Measurements from ENCODE around the gene CCDC178.

DNA sequence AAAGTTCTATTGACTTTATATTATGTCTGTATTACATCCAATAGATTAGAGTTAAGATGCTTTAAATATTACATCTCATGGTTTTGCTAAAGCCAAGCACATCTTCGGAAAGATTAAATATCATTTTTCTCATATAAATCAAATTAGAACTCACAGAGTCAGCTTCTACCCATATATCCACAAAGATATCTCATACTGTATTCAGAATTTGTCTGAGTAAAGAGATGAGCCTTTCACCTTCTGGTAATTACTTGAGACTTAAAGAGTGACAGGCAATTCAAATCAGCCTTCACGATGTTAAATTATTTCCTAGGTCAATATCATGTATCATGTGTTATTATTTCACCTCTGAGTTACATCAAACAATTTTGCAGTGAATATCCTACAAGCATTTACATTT is 13.0 kb downstream of the CCDC178 start:
- TF ChIP-seq, protein P1, sequence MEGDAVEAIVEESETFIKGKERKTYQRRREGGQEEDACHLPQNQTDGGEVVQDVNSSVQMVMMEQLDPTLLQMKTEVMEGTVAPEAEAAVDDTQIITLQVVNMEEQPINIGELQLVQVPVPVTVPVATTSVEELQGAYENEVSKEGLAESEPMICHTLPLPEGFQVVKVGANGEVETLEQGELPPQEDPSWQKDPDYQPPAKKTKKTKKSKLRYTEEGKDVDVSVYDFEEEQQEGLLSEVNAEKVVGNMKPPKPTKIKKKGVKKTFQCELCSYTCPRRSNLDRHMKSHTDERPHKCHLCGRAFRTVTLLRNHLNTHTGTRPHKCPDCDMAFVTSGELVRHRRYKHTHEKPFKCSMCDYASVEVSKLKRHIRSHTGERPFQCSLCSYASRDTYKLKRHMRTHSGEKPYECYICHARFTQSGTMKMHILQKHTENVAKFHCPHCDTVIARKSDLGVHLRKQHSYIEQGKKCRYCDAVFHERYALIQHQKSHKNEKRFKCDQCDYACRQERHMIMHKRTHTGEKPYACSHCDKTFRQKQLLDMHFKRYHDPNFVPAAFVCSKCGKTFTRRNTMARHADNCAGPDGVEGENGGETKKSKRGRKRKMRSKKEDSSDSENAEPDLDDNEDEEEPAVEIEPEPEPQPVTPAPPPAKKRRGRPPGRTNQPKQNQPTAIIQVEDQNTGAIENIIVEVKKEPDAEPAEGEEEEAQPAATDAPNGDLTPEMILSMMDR (IDR thresholded peaks at IDR 0.05) = no peak
- TF ChIP-seq POLR2A (IDR thresholded peaks at IDR 0.05) = no peak

All from lower leg skin (tissue), 3 donors.